Measurements from ENCODE around the gene KLHL29. TPM values are rescaled to one million over a fixed set of nuclear protein-coding genes. Genes with fewer than 3 reads are reported as not detected.

KLHL29 gene
- total RNA-seq, 1 donor from 2014 or later: 15.1 TPM

DNA sequence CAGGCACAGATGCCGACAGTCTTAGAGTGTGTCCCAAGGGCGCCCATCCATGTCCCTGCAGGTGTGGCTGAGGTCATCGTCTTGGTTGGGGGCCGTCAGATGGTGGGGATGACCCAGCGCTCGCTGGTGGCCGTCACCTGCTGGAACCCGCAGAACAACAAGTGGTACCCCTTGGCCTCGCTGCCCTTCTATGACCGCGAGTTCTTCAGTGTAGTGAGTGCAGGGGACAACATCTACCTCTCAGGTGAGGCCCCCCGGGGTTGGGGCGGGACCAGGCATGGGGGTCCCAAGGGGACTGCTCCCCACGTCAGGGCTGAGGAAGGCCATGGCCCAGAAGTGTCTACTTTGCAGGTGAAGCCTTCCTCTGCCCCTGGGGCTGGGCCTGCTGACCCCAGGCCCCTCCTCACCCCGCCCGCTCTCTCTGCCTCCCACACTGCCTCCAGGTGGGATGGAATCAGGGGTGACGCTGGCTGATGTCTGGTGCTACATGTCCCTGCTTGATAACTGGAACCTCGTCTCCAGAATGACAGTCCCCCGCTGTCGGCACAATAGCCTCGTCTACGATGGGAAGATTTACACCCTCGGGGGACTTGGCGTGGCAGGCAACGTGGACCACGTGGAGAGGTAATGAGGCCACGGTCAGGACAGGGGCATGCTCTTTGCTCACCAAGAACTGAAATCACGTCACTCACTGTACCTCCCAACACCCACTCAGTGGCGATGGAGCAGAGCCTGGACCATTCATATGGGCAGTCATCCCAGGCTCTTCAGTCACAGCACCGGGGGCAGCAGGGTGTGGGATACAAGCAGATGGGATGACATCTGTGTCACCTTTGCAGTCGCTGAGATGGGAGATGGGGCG, 311.1 kb downstream of the KLHL29 start:
- no peak overlapping the region for H3K27ac ChIP-seq
- intact Hi-C loops (cut with DNase I): no loop called here
- no peak overlapping the region for H3K4me3 ChIP-seq
- H3K9me3 ChIP-seq: no peaks in the 10 kb centered on the region
- H3K36me3 ChIP-seq: peaks cover 13% of the 10 kb centered on the region
- peaks cover 10% of the 10 kb centered on the region for H3K4me1 ChIP-seq
- peak; percentile 59 for DNase-seq
- H3K27me3 ChIP-seq: no peaks in the 10 kb centered on the region
- TF ChIP-seq, protein P1, sequence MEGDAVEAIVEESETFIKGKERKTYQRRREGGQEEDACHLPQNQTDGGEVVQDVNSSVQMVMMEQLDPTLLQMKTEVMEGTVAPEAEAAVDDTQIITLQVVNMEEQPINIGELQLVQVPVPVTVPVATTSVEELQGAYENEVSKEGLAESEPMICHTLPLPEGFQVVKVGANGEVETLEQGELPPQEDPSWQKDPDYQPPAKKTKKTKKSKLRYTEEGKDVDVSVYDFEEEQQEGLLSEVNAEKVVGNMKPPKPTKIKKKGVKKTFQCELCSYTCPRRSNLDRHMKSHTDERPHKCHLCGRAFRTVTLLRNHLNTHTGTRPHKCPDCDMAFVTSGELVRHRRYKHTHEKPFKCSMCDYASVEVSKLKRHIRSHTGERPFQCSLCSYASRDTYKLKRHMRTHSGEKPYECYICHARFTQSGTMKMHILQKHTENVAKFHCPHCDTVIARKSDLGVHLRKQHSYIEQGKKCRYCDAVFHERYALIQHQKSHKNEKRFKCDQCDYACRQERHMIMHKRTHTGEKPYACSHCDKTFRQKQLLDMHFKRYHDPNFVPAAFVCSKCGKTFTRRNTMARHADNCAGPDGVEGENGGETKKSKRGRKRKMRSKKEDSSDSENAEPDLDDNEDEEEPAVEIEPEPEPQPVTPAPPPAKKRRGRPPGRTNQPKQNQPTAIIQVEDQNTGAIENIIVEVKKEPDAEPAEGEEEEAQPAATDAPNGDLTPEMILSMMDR (IDR thresholded peaks at IDR 0.05): no peak
- ATAC-seq: no peak

DNA sequence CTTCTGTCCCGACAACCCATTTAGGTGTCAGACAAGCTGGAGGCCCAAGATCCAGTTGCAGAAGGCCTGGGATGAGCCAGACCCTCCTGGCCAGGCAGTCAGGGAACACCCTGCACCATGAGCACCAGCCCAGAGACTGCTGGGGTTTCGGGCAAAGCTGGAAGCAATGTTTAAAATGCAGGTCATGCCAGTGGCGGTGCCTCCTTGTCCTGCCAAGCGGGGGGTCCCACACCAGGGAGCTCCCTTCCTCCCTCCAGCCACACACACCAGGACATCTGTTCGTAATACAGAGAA, 311.7 kb downstream of the KLHL29 start:
- no peak overlapping the region for H3K4me3 ChIP-seq
- H3K27me3 ChIP-seq: no peaks in the 10 kb centered on the region
- peak; percentile 50 for DNase-seq
- intact Hi-C loops (cut with DNase I): no loop called here
- H3K4me1 ChIP-seq: peaks cover 10% of the 10 kb centered on the region
- H3K36me3 ChIP-seq: peaks cover 13% of the 10 kb centered on the region
- H3K9me3 ChIP-seq: no peaks in the 10 kb centered on the region
- no peak for ATAC-seq
- H3K27ac ChIP-seq: no peak overlapping the region
- TF ChIP-seq, protein P1 (IDR thresholded peaks at IDR 0.05): no peak

DNA sequence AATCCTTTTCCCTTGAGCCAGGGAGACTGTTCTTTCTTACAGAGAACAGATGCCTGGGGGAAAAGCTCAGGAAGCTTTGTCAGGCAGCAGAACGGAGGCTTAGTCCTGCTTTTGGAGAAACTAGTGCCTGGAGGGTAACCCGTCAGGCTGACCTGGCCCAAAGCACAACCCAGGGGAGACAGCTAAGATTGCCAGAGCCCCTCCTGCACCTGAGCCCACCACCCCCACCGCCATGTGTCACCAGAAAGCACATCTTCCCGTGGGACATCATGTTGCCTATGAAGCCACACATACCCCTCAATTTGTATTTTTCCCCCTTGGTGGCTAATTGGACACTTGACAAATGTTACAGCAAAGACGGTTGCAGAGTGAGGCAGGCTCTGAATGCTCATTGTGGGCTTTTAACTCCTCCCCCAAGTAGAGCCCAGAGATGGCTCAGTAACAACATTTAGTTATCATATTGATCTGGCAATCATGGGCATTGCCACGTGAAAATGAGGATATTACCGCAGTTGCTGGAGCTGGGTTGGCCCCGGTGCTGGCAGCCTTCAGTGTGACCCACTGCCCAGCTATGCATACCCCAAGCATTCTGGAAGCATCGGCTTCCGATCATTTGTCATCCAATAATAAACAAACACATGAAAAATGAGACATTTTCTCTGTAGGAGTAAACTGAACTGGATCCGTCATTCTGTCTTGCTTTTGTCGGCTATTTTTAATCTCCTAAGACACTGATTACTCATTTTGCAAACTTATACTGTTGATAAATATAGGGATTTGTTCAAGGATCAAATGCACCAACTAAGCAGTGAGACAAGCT, 312.5 kb downstream of the KLHL29 start:
- TF ChIP-seq, protein P1 (IDR thresholded peaks at IDR 0.05): no peak
- Histone ChIP-seq H3K9me3 (no peaks in the 10 kb centered on the region), H3K4me3 (no peak overlapping the region), H3K27me3 (no peaks in the 10 kb centered on the region), H3K27ac (no peak overlapping the region), H3K36me3 (peaks cover 14% of the 10 kb centered on the region), H3K4me1 (peaks cover 10% of the 10 kb centered on the region)
- DNase-seq: no peak
- ATAC-seq: no peak
- intact Hi-C loops (cut with DNase I): no loop called here

DNA sequence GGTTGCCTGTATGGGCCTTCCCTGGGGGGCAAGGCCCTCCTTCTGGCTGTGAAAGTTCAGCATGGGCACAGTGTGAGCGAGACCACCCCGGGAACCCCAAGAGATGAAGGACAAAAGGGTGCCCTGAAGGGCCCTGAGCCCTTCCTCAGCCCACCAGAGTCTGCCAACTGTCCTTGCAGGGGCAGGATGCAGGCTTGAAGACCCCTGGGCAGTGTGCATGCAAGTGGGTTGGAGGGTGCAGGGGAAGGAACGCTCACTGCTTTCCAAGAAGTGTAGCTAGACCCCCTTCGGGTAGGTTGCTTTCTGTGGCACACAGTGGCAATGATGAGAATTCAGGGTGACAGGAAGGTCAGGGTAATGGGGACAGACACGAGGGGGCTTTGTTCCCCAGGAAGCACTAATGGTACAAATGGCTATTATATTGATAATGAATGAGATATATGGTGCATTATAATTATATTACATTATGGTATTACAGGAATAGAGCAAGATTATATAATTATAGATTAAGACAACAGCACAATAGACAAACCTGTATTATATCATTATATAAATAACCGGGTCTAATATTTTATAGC, 313.2 kb downstream of the KLHL29 start:
- Histone ChIP-seq H3K36me3 (peaks cover 21% of the 10 kb centered on the region), H3K27me3 (no peaks in the 10 kb centered on the region), H3K4me3 (no peak overlapping the region), H3K27ac (no peak overlapping the region), H3K4me1 (peaks cover 10% of the 10 kb centered on the region), H3K9me3 (no peaks in the 10 kb centered on the region)
- no peak for DNase-seq
- no peak for ATAC-seq
- intact Hi-C loops (cut with DNase I): no loop called here
- TF ChIP-seq, protein P1 (IDR thresholded peaks at IDR 0.05): no peak

DNA sequence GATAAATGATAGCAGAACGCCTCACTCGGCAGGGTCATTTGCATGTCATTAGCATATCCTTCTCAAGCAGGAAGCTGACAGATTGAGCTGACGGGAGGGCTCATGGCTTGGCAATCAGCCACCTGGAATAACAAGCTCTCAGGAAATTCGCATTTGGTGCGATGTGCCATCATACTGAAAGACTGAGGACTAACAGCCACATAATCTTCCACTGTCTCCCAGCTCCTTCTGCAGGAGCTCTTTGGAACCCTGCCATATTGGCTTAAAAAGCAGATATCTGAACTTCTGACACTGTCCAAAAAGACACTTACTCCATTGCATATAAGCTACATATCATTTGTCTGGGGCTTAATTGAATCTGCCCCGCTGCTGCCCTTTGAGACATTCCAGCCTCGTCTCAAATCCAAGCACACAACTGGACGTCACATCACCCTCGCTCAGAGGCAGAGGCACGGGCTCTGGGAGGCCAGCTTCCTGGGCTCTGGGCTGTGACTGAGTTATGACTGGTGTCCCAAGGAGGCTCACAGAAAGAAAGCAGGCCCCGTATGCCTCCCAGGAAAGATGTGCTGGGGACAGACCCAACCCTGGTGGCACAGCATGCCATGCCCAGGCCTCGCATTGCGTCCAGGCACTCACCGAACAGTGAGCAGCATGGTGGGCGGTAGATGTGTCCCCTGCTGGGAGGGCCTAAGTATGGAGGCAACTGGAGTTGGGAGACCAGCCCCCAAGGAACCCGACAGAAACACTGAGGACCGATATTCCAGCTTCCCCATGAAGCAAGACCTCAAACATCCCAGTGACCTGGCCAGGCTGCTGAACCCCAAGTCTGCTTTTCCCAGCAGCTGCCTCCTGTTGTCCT, 314.0 kb downstream of the KLHL29 start:
- ATAC-seq (no peak), DNase-seq (no peak)
- H3K36me3 ChIP-seq: peaks cover 23% of the 10 kb centered on the region
- peaks cover 10% of the 10 kb centered on the region for H3K4me1 ChIP-seq
- no peaks in the 10 kb centered on the region for H3K27me3 ChIP-seq
- H3K27ac ChIP-seq: no peak overlapping the region
- TF ChIP-seq, protein P1 (IDR thresholded peaks at IDR 0.05): no peak
- intact Hi-C loops (cut with DNase I): no loop called here
- no peaks in the 10 kb centered on the region for H3K9me3 ChIP-seq
- H3K4me3 ChIP-seq: no peak overlapping the region

All from upper lobe of right lung (tissue), 1 donor.